Amniotic epithelial cell (primary cell): ENCODE data around the gene AKIRIN1.
"Not testable (repeated sequence)": the region's sequence is repeated elsewhere in the genome, so short reads cannot be mapped to it uniquely, and the experiment has no call there.

Experiments
- DNase-seq: peaks from one replicate; pipeline ENCODE4 v3.0.0-alpha.2; 2010; ENCODE audit warnings: low read depth

AKIRIN1 gene

GRCh38 chr1:38997034-38997900, 6.2 kb downstream of the AKIRIN1 start:
- DNase-seq: peak; percentile 84

DNA sequence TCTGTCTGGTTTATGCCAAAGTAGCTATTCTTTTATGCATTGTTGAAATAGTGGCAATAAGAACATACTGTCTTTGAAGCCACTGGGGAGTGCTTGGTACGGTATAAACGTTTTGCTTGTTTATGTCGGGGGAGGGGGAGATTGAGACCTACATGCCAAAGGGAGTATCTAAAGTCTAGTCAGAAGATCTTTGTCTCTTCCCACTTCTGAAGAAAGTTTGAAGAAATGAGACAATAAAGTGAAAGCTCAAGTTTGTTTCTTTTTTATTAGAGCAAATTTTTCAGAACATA, 6.8 kb downstream of the AKIRIN1 start:
- DNase-seq: no peak

DNA sequence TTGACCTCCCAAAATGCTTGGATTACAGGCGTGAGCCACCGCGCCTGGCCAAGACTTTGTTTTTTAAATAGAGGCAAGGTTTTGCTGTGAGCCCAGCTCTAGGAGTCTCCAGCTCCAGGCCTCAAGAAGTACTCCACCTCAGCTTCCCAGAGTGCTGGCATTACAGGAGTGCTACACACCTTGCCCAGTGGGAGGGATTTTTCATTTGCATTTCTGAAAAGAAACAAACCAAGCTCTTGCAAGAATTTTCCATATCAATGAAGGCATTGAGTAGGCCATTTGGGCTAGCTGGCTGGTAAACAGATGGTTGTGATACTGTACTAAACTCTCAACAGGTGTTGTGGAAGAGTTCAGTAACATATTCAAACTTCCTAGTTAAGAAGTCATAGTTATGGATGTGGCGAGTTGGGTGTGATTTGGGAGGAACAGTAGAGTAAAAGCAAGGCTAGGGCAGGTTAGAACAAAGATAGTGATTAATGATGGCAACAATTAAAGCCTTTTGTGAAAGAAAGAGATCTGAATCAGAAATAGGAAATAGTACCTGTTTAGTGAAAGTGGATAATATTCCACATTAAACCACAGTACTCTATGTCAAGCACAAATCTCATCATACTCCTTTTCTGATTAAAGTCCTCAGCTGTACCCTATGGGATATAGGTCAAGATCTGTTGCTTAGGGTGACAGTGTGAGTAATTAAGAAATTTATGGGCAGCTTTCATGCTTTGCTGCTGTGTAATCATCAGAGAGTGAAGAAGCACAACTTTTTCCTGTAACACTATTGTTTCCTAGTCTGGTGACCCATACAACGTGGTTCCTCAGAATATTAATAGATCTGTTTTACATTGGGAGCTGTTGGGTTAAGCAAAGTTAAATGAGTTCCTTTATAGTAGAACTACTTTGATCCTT, 10.7 kb downstream of the AKIRIN1 start:
- no peak for DNase-seq

- no peak for DNase-seq
Measured at GRCh38 chr1:39003281-39003680, 12.2 kb downstream of the AKIRIN1 start.

DNA sequence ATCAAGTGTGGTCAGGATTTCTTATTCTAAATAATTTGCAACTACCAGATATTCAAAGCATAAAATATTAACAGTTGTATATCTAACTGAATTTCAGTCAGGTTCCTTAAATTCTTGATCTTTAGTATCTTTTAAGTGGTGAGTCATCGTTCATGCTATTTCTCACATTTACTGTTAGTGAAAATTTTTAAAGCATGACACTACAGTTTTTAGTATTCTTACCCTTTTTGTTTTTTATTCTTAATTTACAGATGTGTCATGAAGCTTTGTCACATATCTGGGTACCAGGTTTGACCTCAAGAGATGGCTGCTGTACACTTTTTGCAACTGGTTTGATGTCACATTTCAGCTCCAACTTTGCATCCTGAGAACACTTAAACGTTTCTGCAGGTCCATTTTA, 12.7 kb downstream of the AKIRIN1 start:
- DNase-seq: no peak

DNA sequence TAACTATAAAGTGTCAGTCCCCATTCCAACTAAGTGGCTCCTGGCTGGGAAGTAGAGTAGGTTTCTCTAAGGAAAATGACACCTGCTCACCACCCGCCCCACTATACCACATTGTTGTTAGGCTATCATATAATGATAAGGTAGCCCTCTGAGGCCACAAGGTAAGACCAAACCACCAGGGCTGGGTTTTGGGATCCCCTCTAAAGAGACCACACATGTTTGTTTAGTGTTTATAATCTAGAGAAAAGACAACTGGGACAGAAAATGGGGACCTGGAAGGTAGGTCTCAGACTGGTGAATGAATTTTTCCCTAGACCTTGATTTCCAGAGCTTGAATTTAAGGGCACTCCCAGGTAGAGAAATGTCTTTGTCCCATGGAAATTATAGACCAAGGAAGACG, 15.2 kb downstream of the AKIRIN1 start:
- DNase-seq: no peak

DNA sequence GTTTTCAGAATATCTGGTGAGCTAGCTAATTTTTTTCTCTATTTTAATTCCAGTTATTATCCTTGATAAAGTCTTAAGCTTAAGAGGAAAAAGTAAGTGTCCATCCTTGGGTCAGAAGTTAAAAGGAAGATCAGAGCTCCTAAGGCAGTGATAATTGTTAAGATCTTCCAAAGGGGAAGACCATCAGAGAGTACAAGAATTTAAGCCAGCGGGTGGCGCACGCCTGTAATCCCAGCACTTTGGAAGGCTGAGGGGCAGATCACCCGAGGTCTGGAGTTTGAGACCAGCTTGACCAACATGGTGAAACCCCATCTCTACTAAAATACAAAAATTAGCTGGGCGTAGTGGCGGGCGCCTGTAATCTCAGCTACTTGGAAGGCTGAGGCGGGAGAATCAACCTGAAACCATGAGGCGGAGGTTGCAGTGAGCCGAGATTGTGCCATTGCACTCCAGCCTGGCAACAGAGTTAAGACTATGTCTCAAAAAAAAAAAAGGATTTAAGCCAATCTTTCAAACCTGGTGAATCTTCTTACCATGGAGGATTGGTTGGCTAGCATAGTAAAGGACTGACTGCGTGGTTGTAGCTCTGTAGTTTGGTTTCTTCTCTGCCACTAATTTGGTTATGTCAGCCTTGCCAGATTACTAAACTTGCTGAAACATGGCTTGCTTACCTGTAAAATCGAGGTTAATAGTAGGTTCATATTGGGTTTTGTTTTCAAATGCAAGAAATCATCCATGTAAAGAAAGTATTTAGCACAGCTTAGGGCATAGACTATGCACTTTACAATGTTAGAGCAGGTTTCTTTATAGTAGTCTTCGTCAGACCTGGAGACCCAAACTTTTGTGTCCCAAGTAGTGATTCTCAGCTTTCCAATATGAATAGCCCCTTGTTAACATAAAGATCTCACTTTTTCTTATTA, 15.9 kb downstream of the AKIRIN1 start:
- DNase-seq: no peak

- not testable (repeated sequence) for DNase-seq
Measured at GRCh38 chr1:39014956-39015355, 23.9 kb downstream of the AKIRIN1 start.

DNA sequence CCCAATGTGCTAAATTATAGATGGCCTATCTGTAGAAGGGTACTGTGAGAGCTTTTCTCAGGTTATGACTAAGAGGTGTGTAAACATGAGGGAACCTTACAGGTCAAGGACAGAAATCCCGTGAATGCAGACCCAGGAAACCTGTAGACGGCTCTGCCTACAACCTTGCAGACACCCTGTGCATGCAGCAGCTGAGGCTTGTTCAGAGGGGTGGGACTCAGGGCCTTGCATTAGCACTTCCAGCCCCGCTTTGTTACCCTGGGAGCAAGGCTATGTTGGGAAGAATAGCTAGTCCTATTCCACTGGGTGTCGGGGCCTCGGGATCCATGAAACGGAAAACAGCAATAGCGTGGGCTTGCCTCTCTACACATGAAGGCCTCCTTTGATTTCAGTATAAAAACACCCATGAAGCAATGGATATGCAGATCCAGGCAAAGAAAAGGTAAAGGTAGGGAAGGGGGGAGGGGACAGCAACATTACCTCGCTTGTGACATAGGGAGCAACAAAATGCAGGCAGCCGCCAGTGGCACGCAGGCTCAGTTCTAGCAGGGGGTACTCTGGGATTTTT, 25.6 kb downstream of the AKIRIN1 start:
- no peak for DNase-seq

GRCh38 chr1:39017266-39017665, 26.2 kb downstream of the AKIRIN1 start:
- DNase-seq: no peak

GRCh38 chr1:39020494-39020893, 29.4 kb downstream of the AKIRIN1 start:
- not testable (repeated sequence) for DNase-seq

DNA sequence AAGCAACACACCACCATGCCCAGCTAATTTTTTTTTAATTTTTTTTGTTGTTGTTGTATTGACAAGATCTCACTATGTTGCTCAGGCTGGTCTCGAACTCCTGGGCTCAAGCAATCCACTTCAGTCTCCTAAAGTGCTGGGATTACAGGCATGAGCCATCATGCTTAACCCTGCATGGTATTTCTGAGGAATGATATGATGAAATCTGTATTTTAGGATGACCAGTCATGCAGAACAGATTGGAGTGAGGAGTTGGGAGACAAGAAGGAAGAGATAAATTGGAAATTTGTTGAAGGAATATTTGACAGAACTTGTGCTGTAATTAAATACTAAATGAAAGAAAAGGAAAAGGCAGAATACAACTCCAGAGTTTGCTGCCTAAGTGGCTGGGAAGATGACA, 30.4 kb downstream of the AKIRIN1 start:
- peak; percentile 31 for DNase-seq

- no peak for DNase-seq
Measured at GRCh38 chr1:39023140-39023539, 32.1 kb downstream of the AKIRIN1 start.

DNA sequence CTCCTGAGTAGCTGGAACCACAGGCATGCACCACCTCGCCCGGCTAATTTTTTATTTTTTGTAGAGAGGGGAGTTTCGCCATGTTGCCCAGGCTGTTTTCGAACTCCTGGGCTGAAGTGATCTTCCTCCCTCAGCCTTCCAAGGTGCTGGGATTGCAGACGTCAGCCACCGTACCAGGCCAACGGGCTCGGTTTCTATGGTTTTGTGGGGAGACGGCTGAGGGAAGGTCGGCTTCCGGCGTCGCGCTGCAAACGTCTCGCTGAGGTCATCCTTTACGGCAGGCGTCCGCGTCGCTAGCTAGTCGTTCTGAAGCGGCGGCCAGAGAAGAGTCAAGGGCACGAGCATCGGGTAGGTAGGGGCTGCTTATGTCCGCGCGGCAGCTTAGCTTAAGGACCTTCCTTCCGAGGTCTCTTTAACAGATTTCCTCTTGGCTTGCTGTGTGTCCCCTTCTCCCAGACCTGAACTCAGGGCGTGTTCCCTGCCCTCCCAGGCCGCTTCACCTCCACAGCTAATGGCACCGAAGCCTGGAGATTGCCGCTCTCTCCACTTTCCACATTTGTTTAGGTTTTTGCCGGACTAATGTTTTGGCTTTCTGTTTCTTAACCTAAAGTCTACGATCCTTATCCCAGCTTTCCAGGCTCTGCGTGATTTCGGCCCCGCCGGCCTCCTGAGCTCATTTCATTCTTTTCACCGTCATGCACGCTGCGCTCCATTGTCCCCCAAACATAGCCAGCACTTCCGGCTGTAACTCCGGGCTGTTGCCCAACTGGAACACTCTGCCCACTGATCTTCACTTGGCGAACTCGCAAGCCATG, 35.2 kb downstream of the AKIRIN1 start, which contains the start of gene NDUFS5:
Gene NDUFS5 (plus strand): TSS at position 300 of the 815 bp plus-strand sequence. CDS start 2,375 bp downstream, outside the sequence.
- peak; percentile 95 for DNase-seq

GRCh38 chr1:39026866-39027507, 35.9 kb downstream of the AKIRIN1 start:
- DNase-seq: no peak

- DNase-seq: no peak
Measured at GRCh38 chr1:39034114-39034654, 43.1 kb downstream of the AKIRIN1 start.

DNA sequence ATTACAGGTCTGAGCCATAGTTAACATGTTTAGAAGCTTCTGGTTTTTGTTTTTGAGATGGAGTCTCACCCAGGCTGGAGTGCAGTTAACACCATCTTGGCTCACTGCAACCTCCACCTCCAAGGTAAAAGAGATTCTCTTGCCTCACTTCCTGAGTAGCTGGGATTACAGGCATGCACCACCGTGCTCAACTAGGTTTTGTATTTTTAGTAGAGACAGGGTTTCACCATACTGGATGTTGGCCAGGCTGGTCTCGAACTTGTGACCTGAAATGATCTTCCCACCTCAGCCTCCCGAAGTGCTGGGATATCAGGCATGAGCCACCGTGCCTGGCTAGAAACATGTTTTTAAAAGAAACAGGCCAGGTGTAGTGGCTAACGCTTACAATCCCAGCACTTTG, 45.6 kb downstream of the AKIRIN1 start:
- DNase-seq: no peak

- DNase-seq: no peak
Measured at GRCh38 chr1:39043513-39043912, 52.4 kb downstream of the AKIRIN1 start.

DNA sequence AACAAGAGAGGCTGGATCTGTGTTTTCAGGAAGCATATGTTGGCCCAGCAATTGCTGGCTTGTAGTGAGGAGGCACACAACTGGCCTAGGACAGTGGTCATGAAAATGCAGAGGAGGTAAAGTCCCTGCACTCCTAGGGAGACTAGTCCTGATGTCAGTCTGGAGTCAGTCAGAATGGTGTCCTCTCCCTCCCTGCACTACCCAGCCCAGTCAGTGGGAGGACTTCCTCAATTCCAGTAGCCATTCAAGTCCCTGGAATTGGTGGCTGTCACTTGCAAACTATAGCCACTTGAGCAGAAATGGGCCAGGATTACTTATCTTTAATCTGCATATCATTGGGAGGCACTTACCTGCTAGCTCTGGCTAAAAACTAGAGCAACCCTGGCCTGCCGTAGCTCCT, 53.7 kb downstream of the AKIRIN1 start:
- no peak for DNase-seq

DNA sequence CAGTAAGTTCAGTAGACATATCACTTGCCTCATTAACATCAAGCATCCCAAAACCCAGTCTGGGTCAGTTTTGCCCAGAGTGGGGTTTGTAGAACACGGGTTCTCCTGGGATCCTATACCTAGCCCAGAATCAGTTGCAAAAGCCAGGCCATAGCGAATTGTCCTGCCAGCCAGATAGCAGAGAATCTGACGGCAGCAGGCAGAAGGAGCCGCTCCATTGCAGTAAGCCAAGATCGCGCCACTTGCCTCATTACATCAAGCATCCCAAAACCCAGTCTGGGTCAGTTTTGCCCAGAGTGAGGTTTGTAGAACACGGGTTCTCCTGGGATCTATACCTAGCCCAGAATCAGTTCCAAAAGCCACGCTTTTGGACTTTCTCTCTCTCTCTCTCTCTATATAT, 54.2 kb downstream of the AKIRIN1 start:
- DNase-seq: no peak
